GM12875 (cell line): ENCODE results near the gene ALOX12.
"Not testable (repeated sequence)": the region's sequence is repeated elsewhere in the genome, so short reads cannot be mapped to it uniquely, and the experiment has no call there.

ENCODE experiments used
- H3K4me3 ChIP-seq: one replicate; pipeline ENCODE4 v1.5.1; 2011; ENCODE audit warnings: low read depth, low read length, control low read depth
- TF ChIP-seq, protein P1 (sequence below): IDR thresholded peaks from 2 replicates; pipeline ENCODE4 v1.5.1; 2011; ENCODE audit warnings: low read depth, mild to moderate bottlenecking, control low read depth, inconsistent platforms, low read length, moderate library complexity, borderline replicate concordance; ENCODE audit not compliant: insufficient read depth

ALOX12 gene, protein sequence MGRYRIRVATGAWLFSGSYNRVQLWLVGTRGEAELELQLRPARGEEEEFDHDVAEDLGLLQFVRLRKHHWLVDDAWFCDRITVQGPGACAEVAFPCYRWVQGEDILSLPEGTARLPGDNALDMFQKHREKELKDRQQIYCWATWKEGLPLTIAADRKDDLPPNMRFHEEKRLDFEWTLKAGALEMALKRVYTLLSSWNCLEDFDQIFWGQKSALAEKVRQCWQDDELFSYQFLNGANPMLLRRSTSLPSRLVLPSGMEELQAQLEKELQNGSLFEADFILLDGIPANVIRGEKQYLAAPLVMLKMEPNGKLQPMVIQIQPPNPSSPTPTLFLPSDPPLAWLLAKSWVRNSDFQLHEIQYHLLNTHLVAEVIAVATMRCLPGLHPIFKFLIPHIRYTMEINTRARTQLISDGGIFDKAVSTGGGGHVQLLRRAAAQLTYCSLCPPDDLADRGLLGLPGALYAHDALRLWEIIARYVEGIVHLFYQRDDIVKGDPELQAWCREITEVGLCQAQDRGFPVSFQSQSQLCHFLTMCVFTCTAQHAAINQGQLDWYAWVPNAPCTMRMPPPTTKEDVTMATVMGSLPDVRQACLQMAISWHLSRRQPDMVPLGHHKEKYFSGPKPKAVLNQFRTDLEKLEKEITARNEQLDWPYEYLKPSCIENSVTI

DNA sequence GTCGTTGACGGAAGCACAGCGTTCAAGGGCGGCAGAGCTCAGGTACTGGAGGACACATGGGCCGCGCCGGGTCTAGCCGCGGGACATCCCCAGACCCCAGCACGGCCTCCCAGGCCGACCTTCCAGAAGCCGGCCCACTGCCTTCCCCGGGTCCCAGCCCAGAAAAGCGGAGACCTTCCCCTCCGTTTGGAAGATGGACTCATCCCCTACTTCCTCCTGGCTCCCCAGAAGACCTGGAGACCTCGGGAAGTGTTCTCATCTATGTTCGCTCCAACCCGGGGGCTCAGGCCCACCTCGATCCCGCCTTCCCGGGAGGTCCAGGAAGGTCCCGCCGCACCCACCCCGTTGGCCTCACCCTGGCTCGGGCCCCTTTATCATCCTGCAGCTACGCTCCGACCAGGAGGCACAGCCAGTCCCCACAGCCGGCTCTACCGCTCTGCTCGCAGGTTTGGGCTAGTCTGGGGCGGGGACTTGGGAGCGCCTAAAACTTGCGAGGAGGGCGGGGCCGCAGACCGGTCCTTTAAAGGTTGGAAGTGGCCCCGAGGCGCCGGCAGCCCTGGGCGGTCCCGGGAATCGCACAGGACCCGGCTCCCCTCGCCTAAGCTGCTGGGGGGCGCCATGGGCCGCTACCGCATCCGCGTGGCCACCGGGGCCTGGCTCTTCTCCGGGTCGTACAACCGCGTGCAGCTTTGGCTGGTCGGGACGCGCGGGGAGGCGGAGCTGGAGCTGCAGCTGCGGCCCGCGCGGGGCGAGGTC lies at the start of gene ALOX12:
Gene ALOX12, plus strand, starts transcription at position 550 of the 756 bp plus-strand sequence. Its CDS starts 69 bp downstream, at position 619.
- TF ChIP-seq, protein P1, sequence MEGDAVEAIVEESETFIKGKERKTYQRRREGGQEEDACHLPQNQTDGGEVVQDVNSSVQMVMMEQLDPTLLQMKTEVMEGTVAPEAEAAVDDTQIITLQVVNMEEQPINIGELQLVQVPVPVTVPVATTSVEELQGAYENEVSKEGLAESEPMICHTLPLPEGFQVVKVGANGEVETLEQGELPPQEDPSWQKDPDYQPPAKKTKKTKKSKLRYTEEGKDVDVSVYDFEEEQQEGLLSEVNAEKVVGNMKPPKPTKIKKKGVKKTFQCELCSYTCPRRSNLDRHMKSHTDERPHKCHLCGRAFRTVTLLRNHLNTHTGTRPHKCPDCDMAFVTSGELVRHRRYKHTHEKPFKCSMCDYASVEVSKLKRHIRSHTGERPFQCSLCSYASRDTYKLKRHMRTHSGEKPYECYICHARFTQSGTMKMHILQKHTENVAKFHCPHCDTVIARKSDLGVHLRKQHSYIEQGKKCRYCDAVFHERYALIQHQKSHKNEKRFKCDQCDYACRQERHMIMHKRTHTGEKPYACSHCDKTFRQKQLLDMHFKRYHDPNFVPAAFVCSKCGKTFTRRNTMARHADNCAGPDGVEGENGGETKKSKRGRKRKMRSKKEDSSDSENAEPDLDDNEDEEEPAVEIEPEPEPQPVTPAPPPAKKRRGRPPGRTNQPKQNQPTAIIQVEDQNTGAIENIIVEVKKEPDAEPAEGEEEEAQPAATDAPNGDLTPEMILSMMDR = no peak
- no peak within 1 kb of the TSS for H3K4me3 ChIP-seq

DNA sequence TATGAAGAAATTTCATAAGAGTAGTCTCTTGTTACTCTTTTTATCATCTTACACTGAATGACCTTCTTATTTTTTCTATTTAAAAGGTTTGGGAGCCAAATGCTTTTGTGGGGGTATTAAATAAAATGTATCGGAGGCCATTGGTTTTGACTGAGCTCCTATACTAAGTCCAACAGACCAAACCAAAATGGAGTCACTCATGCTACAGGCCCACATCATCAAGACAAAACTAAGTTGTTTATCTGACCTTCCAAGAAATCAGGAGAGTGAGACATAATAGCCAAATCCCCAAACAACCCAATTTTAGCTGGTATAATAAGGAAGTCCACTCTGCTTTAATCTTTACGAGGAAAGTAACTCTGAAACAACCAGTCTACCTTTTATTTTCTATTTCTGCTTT lies 48.1 kb upstream of the ALOX12 start:
- TF ChIP-seq, protein P1 = no peak

DNA sequence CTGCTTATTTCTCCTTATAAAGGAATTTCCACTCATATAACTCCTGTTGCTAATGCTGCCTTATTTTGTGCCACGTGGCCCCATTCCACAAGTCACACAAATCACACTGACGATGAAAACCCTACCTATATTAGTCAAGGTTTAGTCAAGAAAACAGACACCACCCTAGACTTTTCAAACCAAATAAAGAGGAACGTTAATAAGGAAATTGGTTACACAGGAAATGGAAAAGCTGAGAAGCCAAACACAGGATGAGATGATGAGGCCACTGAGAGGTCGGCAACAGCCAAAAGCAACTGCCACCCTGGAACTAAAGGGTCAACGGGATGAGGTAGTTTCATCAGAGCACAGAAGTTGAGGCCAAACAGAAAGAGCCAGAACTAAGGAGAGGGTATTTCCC lies 47.3 kb upstream of the ALOX12 start:
- TF ChIP-seq, protein P1 = no peak
- H3K4me3 ChIP-seq = no peak overlapping the region

More for the DNA sequence above, 48.1 kb upstream of the ALOX12 start:
- H3K4me3 ChIP-seq = no peak overlapping the region

DNA sequence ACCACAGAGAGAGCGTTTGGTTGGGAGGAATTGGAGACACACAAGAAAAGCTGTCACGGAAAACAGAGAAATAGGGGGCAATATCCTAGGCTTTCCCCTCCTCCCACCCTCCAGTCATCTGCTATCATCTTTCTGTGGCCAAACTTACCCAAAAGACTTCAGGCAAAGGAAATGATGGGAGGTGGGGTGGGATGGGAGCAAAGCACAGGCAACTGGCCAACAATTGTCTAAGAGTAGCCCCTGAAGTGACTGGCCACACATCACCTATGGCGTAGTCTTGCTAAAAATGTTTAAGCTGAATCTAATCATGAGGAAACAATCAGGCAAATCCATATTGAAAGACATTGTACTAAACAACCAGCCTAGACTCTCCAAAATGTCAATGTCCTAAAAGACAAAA lies 46.9 kb upstream of the ALOX12 start:
- no peak overlapping the region for H3K4me3 ChIP-seq
- TF ChIP-seq, protein P1 = no peak

DNA sequence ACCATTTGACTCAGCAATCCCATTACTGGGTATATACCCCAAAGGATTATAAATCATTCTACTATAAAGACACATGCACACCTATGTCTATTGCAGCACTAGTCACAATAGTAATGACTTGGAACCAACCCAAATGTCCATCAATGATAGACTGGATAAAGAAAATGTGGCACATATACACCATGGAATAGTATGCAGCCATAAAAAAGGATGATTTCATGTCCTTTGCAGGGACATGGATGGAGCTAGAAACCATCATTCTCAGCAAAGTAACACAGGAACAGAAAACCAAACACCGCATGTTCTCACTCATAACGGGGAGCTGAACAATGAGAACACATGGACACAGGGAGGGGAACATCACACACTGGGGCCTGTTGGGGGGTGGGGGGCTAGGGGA lies 44.9 kb upstream of the ALOX12 start:
- H3K4me3 ChIP-seq = not testable (repeated sequence)

DNA sequence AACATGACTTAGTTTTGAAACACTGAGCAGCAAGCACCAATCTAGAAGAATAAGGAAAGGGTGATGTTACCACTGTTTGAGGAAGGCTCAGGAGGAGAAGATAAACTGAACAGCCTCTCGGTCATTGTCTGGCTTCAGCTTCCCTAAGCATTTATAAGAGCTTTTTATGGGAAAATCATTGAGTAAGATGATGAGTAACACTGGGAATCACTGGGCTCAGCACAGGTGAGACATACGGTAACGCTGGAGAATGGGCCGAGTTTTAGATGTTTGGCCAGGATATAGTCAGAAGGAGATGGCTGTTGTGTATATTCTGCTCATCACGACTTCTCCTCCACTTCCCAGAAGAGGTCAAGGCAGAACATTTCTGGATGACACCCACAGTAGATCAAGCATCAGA lies 42.2 kb upstream of the ALOX12 start:
- no peak overlapping the region for H3K4me3 ChIP-seq
- TF ChIP-seq, protein P1 = no peak

DNA sequence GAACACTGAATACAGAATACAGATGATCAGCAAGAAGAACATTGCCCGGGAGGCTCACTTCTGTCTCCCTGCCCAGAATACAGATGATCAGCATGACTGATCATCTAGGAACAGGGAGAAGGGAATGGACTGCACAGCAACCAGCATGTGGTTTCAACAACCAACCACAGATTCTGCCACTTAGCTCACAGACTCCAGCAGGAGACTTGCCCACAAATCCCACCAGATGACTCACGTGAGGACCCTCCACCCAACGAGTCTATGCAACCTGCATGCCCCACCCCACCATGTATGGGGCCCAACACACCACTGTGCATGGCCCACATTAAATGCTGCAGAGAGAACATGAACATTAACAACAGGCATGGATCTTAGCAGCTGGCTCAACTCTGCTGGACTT lies 36.1 kb upstream of the ALOX12 start:
- TF ChIP-seq, protein P1 = no peak

More for the DNA sequence above, 36.1 kb upstream of the ALOX12 start:
- H3K4me3 ChIP-seq = no peak overlapping the region
